ENCODE data around the gene DCAF12.

GRCh38 chr9:34045903-34046302, 80.6 kb downstream of the DCAF12 start:
- TF ChIP-seq, protein P1, sequence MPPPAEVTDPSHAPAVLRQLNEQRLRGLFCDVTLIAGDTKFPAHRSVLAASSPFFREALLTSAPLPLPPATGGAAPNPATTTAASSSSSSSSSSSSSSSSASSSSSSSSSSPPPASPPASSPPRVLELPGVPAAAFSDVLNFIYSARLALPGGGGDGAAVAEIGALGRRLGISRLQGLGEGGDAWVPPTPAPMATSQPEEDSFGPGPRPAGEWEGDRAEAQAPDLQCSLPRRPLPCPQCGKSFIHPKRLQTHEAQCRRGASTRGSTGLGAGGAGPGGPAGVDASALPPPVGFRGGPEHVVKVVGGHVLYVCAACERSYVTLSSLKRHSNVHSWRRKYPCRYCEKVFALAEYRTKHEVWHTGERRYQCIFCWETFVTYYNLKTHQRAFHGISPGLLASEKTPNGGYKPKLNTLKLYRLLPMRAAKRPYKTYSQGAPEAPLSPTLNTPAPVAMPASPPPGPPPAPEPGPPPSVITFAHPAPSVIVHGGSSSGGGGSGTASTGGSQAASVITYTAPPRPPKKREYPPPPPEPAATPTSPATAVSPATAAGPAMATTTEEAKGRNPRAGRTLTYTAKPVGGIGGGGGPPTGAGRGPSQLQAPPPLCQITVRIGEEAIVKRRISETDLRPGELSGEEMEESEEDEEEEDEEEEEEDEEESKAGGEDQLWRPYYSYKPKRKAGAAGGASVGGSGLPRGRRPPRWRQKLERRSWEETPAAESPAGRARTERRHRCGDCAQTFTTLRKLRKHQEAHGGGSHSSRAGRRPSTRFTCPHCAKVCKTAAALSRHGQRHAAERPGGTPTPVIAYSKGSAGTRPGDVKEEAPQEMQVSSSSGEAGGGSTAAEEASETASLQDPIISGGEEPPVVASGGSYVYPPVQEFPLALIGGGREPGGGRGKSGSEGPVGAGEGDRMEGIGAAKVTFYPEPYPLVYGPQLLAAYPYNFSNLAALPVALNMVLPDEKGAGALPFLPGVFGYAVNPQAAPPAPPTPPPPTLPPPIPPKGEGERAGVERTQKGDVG (CRISPR knock-in tag; IDR thresholded peaks at IDR 0.05; ENCODE audit: borderline replicate concordance) = no peak
- TF ChIP-seq ZNF3 (CRISPR knock-in tag; IDR thresholded peaks at IDR 0.05) = no peak
